Astrocyte of the hippocampus (primary cell): ENCODE results near the gene PACS1.

Source experiments
- DNase-seq: peaks from one replicate; pipeline ENCODE4 v3.0.0; 2011; ENCODE audit warnings: low read depth, low spot score

Gene PACS1

DNA sequence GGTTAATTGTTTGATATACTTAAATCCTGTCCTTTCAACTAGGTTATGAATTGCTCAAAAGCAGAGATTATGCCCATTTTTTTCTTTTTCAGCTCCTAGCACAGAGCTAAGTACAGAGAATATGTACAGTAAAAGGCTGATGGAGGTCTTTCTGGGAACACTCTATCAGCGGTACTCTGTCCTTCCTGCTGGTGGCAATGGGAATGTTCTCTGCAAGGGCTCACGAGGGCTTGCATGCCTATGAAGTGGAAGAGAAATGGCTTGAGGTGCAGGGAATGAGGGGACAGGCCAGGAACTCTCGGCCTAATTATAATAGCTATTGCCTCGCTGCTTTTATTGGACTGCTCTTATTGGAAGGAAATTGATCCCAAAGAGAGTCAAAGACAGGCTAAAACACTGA is 114.7 kb downstream of the PACS1 start:
- DNase-seq: no peak

DNA sequence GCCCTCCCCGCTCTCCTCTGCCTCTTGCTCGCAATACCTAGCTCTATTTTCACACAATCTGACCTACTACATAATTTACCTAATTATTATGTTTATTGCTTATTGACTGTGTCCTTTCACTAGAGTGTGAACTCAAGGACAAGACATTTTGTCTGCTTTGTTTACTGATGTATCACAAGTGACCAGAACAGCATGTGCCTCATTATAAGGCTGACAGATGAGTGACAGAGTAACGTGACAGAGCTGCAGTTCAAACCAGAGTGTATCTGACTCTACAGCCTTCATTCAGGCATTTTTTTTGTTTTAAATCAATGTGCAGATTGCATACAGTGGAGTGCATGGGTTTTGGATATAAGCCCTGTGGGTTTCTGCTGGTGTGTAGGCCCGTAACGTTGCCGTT is 116.4 kb downstream of the PACS1 start:
- no peak for DNase-seq

DNA sequence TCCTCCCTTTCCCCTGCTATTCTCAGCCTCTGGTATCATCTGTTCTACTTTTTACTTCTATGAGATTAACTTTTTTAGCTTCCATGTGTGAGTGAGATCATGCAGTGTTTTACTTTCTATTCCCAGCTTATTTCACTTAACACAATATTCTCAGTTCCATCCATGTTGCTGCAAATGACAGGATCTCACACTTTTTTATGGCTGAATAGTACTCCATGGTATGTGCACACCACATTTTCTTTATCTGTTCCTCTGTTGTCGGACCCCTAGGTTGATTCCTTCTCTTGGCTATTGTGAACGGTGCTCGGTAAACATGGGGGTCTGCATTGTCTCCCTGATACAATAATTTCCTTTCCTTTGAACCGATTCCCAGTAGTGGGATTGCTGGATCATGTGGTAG is 117.4 kb downstream of the PACS1 start:
- no peak for DNase-seq

DNA sequence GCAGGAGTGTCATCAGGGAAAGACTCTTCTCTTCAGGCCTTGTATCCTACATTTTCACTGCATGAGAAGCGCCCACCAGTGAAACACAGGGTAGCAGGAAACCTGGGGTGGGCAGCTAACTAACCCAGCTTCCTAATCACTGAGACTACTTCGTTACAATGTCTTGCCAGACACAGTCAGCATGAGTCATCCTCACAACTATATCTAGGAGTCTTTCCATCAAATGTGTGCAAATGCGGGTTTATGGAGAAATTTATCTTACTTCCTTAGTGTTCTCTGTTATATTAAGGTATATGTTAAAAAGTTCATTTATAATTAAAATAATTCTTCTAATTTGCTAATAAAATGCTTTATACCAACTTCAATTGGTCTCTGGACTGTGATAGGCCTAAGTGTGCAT is 118.5 kb downstream of the PACS1 start:
- DNase-seq: peak; percentile 56

DNA sequence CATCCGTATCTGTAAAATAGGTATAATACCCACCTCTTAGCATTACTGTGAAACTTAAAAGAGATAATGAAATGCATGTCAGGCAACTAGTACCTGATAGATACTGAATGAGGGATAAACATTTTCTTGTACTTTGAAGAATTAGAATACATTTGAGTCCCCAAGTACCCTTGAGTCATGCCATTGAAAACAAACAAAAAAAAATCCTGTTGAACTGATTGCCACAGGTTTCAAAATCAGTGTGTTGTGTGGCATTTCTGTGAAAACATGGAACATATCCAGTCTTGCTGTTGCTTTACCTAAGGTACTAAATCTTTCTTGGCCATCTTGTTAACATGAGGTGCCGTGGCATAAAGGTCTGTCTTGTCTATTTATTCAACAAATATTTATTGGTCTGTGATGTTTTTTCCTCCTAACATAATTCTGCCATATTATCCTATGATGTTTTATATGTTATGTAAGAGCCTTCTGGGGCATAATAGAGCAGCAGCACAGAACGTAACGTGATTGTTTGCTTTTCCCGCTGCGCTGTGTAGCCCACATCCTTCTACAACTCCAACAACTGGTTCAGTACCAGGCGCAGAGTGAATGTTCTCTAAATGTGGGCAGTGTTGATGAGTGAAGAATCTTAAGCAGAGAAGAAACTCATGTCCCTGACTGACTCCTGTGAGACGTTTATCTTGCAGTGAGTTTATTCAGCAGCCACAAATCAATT is 119.1 kb downstream of the PACS1 start:
- DNase-seq: peak; percentile 13

DNA sequence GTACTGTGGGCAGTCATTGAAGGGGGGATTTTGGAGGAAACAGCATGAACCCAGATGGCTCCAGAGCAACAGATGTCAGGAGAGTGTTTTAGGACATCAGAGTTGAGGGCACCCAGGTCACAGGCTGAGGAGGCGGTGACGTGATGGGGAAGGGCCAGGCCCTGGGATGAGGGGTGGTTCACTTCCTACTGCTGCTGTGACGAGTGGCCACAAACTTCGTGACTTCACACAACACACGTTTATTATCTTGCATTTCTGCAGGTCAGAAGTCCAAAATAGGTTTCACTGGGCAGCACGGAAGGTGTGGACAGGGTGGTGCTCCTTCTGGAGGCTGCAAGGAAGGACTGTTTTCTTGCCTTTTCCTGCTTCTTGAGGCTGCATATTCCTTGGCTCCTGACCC is 120.7 kb downstream of the PACS1 start:
- no peak for DNase-seq

DNA sequence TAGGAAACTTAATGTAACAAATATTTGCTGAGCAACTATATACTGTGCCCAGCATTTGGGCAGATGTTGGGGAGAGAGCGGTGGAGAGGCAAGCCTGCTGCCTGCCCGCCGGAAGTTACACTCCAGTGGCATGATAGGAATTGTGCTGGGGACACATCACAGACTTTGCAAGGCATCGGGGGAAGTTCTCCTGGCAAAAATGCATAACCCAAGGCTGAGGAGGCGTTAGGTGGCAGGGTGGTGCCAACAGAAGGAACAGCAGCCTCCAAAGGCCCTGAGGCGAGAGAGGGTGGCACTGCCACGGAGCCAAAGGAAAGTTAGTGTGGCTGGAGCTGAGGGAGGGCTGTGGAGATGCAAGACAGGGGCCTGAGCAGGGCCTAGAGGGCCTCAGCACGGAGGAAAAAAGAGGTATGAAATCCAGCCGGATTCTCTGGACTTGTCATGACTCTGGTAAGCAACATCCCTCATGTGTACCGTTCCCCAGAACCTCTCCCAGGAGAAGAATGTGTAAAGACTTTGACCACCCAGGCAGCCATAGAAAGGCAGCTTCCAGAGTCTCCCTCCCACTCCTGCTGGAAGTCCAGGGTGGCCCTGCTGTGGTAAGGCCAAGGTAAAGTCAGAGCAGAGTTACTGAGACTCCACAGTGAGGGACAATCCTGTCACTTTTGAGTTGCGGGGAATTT is 122.2 kb downstream of the PACS1 start:
- DNase-seq: peak; percentile 21

DNA sequence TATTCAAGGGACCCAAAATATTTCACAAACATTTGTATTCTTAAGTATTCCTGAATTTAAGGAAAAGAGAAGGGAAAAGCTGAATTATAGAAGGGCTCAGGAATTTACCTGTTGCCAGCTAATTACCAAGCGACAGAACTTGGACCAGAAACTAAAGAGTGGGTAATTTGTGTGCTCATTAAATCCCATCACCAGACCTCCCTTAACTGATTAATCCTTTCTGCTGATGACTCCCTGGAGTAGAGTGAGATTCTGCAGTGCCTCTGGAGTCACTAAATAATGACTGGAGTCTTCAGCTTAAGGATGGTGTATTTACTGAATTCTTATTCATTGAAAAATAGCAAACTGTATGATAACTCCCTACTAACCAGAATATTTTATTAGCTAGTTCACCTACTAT is 124.3 kb downstream of the PACS1 start:
- DNase-seq: no peak

- DNase-seq: no peak
These were observed 125.8 kb downstream of the PACS1 start for GRCh38 chr11:66195867-66196266.

GRCh38 chr11:66203847-66204246 is 133.8 kb downstream of the PACS1 start:
- DNase-seq: no peak

GRCh38 chr11:66204412-66204811 is 134.3 kb downstream of the PACS1 start:
- no peak for DNase-seq

DNA sequence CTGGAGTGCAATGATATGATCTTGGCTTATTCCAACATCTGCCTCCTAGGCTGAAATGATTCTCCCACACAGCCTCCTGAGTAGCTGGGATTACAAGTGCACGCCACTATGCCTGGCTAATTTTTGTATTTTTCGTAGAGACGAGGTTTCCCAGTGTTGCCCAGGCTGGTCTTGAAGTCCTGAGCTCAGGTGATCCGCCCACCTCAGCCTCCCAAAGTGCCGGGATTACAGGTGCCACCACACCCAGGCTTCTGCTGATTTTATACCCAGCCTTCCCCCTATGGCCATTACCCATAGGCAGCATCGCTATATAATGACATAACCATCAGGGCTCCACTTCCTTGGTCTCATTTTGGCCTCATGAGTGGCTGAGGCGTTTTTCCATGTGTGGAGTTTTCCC is 137.7 kb downstream of the PACS1 start:
- DNase-seq: no peak

DNA sequence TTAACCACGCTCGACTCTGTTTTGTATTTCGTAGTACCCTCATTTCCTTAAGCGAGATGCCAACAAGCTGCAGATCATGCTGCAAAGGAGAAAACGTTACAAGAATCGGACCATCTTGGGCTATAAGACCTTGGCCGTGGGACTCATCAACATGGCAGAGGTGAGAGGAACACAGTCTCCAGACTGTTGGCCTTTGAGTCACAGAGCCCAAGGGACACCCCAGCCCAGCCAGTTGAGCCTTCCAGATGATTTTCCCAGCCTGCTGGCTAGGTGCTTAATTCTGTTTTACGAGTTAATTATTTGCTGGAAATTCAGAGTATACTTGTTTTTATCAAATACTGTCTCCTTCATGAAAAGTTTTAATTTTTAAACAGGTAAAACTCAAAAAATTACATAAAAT is 141.0 kb downstream of the PACS1 start:
- DNase-seq: no peak

GRCh38 chr11:66216911-66217310 is 146.8 kb downstream of the PACS1 start:
- no peak for DNase-seq

GRCh38 chr11:66218036-66218435 is 148.0 kb downstream of the PACS1 start:
- no peak for DNase-seq

- no peak for DNase-seq
These were observed 149.0 kb downstream of the PACS1 start for GRCh38 chr11:66218846-66219620.

DNA sequence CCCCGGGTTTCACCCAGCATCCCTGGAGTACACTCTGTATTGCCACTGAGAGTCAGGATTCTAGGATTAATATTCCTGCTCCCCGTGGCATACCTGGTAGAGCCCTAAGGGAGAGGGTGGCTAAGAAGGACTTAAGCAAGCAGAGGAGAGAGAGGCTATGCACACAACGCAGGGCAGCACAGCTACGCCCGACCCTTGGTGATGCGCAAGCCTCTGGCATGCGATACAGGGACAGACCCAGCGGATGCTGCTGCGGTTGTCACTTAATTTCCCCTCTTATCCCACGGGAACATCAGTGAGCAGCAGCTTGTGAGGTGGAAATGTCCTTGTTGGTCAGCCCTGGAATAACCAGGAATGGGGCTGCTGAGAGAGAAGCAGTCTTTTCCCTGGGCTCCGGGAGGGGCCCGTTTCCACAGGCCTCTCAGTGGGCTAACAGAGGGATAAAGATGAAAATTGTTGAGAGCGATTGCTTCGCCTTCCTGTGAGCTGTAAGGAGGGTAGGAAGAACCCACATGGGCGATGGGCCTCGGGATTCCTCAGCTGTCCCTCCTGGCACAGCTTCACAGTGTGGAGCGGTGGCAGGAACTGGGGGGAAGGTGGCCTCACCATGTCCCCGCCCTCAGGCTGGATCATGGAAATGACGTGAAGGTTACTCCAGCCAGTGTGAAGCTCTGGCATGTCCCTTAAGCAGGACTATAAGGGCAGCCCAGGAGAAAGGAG is 149.9 kb downstream of the PACS1 start:
- DNase-seq: no peak

DNA sequence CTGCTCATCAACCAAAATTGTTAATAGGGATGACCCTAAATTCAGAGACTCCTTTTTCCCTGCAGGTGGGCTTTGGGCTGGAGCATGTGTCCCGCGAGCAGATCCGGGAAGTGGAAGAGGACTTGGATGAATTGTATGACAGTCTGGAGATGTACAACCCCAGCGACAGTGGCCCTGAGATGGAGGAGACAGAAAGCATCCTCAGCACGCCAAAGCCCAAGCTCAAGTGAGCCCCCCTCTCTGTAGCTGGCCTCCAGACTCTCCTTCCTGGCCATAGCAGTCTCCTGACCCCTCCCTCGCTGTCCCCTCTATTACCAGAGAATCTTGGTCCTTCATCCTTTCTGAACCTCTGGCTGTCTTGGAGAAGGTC is 150.5 kb downstream of the PACS1 start:
- no peak for DNase-seq

DNA sequence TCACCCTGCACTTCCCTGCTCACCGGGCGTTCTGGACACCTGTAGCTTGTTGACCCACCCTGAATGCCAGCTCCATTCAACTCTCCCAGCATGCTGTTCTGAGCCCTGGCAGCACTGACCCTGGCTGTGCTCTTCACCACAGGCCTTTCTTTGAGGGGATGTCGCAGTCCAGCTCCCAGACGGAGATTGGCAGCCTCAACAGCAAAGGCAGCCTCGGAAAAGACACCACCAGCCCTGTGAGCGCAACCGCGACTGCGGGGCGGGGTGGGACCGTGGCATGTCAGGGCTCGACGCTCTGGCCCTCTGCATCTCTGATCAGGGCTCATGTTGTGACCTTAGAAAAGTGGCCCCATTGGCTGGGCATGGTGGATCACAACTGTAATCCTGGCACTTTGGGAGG is 150.9 kb downstream of the PACS1 start:
- no peak for DNase-seq

GRCh38 chr11:66221726-66222236 is 151.7 kb downstream of the PACS1 start:
- no peak for DNase-seq

GRCh38 chr11:66222358-66223149 is 152.5 kb downstream of the PACS1 start:
- DNase-seq: peak; percentile 94
